Measurements from ENCODE around the gene RALY.

Gene RALY

GRCh38 chr20:33971147-33971975, 22.4 kb upstream of the RALY start:
- ChIA-PET POLR2A (no interaction called here), CTCF (interaction anchor here (0.8 to 3.3 kb wide), 4 partner anchors 10 to 57 kb away, joined by 3 to 15 read pairs (median 3); no protein-coding TSS in a partner anchor)

GRCh38 chr20:33976959-33977358, 16.8 kb upstream of the RALY start:
- DNase-seq (ENCODE audit: extremely low spot score), result no peak
- TF ChIP-seq, protein P1, sequence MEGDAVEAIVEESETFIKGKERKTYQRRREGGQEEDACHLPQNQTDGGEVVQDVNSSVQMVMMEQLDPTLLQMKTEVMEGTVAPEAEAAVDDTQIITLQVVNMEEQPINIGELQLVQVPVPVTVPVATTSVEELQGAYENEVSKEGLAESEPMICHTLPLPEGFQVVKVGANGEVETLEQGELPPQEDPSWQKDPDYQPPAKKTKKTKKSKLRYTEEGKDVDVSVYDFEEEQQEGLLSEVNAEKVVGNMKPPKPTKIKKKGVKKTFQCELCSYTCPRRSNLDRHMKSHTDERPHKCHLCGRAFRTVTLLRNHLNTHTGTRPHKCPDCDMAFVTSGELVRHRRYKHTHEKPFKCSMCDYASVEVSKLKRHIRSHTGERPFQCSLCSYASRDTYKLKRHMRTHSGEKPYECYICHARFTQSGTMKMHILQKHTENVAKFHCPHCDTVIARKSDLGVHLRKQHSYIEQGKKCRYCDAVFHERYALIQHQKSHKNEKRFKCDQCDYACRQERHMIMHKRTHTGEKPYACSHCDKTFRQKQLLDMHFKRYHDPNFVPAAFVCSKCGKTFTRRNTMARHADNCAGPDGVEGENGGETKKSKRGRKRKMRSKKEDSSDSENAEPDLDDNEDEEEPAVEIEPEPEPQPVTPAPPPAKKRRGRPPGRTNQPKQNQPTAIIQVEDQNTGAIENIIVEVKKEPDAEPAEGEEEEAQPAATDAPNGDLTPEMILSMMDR (IDR thresholded peaks at IDR 0.05; ENCODE audit: control extremely low read depth, extremely low read depth, low read depth, missing control alignments), result no peak
- ChIA-PET CTCF (no interaction called here), POLR2A (no interaction called here)

More at GRCh38 chr20:33971147-33971975, 22.4 kb upstream of the RALY start:
- TF ChIP-seq, protein P1 (IDR thresholded peaks at IDR 0.05; ENCODE audit: control extremely low read depth, extremely low read depth, low read depth, missing control alignments), result no peak
- DNase-seq (ENCODE audit: extremely low spot score), result no peak

DNA sequence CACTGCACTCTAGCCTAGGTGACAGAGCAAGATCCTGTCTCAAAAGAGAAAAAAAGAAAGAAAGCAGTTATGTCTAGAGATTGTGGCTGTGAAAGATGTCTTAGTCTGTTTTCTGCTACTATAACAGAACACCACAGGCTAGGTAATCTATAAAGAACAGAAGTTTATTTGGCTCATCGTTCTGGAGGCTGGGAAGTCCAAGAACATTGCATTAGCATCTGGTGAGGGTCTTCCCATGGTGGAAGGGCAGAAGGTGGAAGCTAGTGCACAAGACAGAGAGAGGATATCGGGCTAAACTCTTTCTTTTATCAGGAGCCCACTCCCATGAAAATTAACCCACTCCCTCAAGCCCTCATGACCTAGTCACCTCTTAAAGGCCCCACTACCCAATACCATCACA, 16.2 kb upstream of the RALY start:
- ChIA-PET CTCF (no interaction called here), POLR2A (no interaction called here)

DNA sequence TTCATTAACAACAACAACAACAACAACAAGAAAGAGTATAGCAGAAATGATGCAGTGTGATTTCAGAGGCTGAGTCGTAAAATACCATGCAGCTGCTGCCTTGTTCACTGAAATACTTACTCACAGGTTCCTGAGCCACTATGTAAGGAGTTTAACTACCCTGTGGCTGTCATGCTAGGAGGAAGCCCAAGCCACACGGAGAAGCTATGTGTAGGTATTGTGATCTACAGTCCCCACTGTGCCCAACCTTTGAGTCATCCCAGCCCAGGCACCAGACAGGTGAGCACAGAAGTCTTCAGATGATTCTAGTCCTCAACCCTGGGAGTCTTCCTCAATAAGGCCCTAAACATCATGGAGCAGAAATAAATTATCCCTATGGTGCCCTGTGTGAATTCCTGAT, 14.6 kb upstream of the RALY start:
- POLR2A ChIA-PET, result no interaction called here
- DNase-seq (ENCODE audit: extremely low spot score), result no peak
- CTCF ChIA-PET, result interaction anchor here (0.6 kb wide), 1 partner anchor 1137 kb away, joined by 3 read pairs; no protein-coding TSS in a partner anchor
- TF ChIP-seq, protein P1 (IDR thresholded peaks at IDR 0.05; ENCODE audit: control extremely low read depth, extremely low read depth, low read depth, missing control alignments), result no peak

More for the DNA sequence above, 16.2 kb upstream of the RALY start:
- TF ChIP-seq, protein P1 (IDR thresholded peaks at IDR 0.05; ENCODE audit: control extremely low read depth, extremely low read depth, low read depth, missing control alignments), result no peak
- DNase-seq (ENCODE audit: extremely low spot score), result no peak

DNA sequence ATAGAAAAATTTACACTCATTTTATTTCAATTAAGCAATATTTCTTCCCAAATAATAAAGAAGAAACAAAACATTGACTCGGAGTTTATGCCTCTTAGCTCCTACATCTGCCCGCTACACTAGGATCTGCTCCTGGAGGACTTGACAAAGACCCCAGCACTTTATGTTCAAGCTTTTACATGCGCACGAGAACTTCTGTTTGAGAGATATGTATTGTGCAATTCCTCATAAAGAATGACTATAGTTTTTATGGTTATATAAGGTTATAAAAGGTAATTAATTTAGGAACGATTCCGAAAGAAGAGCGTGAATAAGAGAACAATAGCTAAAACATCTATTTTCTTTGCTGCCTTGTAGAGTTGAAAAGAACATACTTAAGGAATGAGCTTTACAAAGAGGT, 12.4 kb upstream of the RALY start:
- CTCF ChIA-PET, result interaction anchor here (1.2 to 3.0 kb wide), 2 partner anchors 10 to 41 kb away, joined by 4 to 15 read pairs; no protein-coding TSS in a partner anchor
- DNase-seq (ENCODE audit: extremely low spot score), result no peak
- POLR2A ChIA-PET, result interaction anchor here (1.0 kb wide), 1 partner anchor 12 kb away, joined by 3 read pairs; the partner anchor contains the start of gene RALY
- TF ChIP-seq, protein P1 (IDR thresholded peaks at IDR 0.05; ENCODE audit: control extremely low read depth, extremely low read depth, low read depth, missing control alignments), result no peak

- CTCF ChIA-PET, result interaction anchor here (1.2 to 3.0 kb wide), 2 partner anchors 11 to 40 kb away, joined by 4 to 15 read pairs; no protein-coding TSS in a partner anchor
- DNase-seq (ENCODE audit: extremely low spot score), result no peak
- POLR2A ChIA-PET, result interaction anchor here (1.0 kb wide), 1 partner anchor 11 kb away, joined by 3 read pairs; the partner anchor contains the start of gene RALY
- TF ChIP-seq, protein P1 (IDR thresholded peaks at IDR 0.05; ENCODE audit: control extremely low read depth, extremely low read depth, low read depth, missing control alignments), result no peak
These were observed 11.7 kb upstream of the RALY start for GRCh38 chr20:33981964-33982363.
